Activated CD4-positive, alpha-beta T cell treated with anti-CD3 and anti-CD28 coated beads, Interleukin-2, amount 10 ng/mL, durations not matched to agents 24 days and 14 days (primary cell): ENCODE data around the gene SYNGAP1. TPM values are rescaled to one million over a fixed set of nuclear protein-coding genes. Genes with fewer than 3 reads are reported as not detected.
A peak's percentile ranks its signal among the peaks of the same experiment; 100 is the strongest.

Source experiments
- DNase-seq: peaks from one replicate; pipeline ENCODE4 v3.0.0; 2022
- H3K27ac Mint-ChIP-seq: one replicate; pipeline ENCODE4 v1.8.0; 2022; ENCODE audit warnings: mild to moderate bottlenecking, mixed read lengths
- H3K27me3 Mint-ChIP-seq: one replicate; pipeline ENCODE4 v1.8.0; 2022; ENCODE audit warnings: mixed read lengths
- H3K36me3 Mint-ChIP-seq: one replicate; pipeline ENCODE4 v1.8.0; 2022; ENCODE audit warnings: low read depth, mild to moderate bottlenecking, mixed read lengths
- H3K4me1 Mint-ChIP-seq: one replicate; pipeline ENCODE4 v1.8.0; 2021; ENCODE audit warnings: mixed read lengths
- H3K4me3 Mint-ChIP-seq: one replicate; pipeline ENCODE4 v1.8.0; 2022; ENCODE audit warnings: mild to moderate bottlenecking, moderate library complexity, mixed read lengths
- H3K9me3 Mint-ChIP-seq: one replicate; pipeline ENCODE4 v1.8.0; 2021; ENCODE audit warnings: mixed read lengths
- intact Hi-C: fragments of 100-400 bp; cut with micrococcal nuclease; formaldehyde crosslinking; loops from one replicate; pipeline ENCODE4 v1.15.1; 2023
- total RNA-seq: library from RNA; stranded (reverse); gene quantifications from 2 replicates; pipeline ENCODE4 v1.2.3, GENCODE V29; 2022

Gene SYNGAP1
- total RNA-seq, 1 donor from 2014 or later: 41.5 TPM

DNA sequence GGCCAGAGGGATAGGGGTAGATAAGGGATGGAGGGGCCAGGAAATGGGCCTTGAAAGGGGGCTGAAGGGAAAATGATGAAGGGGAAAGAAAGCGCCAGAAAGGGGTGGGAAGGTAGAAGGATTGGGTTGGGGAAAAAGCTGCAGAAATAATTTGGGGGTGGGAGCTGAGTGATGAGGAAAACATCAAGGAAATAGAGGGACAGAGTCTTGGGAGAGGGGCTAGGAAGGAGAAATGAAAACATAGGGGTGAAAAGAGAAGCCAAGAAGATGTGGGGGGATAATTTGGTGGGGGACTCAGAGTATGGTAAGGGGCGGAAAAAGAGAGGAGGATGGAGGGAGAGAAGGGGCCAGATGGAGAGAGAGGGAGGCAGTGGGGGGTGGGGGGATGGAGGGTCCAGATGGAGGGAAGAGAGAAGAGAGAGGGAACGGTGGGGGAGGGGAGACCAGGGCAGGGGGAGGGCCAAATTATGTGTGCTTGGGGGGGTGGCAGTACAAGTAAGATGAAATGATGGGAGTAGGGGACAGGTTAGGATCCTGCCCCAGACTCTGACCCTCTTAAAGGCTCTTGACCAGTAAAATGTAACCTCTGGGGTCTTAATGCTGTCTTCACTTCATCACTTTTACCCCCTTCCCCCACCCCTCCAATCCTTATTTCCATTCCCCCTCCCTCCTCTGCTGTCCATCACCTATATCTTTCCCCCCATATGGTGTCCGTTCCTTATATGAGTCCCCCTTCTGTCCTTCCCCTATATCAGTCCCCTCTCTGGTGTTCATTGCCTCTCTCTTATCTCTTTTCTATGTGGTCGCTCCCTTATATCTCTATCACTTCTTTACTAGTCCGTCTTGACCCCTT lies 852 bp downstream of the SYNGAP1 start:
- intact Hi-C loops: no loop called here
- peaks cover 74% of the 10 kb centered on the region for H3K4me1 Mint-ChIP-seq
- H3K27me3 Mint-ChIP-seq: peaks cover 1% of the 10 kb centered on the region
- peaks cover 36% of the 10 kb centered on the region for H3K36me3 Mint-ChIP-seq
- H3K4me3 Mint-ChIP-seq: peak overlapping the region; percentile 92
- DNase-seq: no peak
- H3K9me3 Mint-ChIP-seq: no peaks in the 10 kb centered on the region
- peak overlapping the region; percentile 10 for H3K27ac Mint-ChIP-seq

DNA sequence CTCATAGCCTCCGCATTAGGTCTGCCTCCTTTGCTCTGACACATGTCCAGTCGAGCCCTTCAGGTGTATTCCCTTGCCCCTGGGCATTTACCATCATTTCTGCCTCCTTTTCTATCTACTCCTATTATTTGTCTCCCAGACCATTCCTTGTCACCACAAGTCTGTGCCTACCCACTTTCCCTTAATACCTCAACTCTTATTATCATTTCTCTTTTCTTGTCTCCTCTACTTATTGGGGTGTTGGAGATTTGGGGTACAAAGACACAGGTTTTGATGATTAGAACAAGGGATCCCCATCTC lies 1.4 kb downstream of the SYNGAP1 start:
- DNase-seq: no peak
- Mint-ChIP-seq H3K9me3 (no peaks in the 10 kb centered on the region), H3K27ac (peak overlapping the region; percentile 10), H3K4me3 (peak overlapping the region; percentile 92), H3K4me1 (peaks cover 71% of the 10 kb centered on the region), H3K36me3 (peaks cover 30% of the 10 kb centered on the region), H3K27me3 (peaks cover 1% of the 10 kb centered on the region)
- intact Hi-C loops: no loop called here

DNA sequence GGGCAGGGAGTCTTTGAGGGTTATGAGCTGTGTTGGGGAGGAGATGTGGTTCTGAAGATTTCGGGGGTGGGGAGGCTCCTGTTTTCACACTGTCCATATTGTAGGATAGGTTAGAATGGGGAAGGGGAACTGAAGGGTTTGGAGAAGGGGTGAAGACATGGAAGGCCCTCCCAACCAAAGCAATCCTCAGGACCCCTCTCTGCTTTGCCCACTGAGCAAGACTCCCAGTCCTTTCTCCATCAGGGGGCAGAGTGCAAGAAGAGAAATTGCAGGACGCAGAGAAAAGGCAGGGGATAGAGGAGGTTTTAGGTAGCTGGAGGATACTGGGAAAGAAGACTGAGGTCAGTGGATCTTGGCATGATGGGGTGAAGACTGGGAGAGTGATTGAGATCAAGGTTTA lies 3.9 kb downstream of the SYNGAP1 start:
- Mint-ChIP-seq H3K27ac (peak overlapping the region; percentile 35), H3K4me3 (peak overlapping the region; percentile 92), H3K36me3 (peaks cover 29% of the 10 kb centered on the region), H3K9me3 (no peaks in the 10 kb centered on the region), H3K4me1 (peaks cover 70% of the 10 kb centered on the region), H3K27me3 (no peaks in the 10 kb centered on the region)
- no peak for DNase-seq
- intact Hi-C loops: no loop called here

DNA sequence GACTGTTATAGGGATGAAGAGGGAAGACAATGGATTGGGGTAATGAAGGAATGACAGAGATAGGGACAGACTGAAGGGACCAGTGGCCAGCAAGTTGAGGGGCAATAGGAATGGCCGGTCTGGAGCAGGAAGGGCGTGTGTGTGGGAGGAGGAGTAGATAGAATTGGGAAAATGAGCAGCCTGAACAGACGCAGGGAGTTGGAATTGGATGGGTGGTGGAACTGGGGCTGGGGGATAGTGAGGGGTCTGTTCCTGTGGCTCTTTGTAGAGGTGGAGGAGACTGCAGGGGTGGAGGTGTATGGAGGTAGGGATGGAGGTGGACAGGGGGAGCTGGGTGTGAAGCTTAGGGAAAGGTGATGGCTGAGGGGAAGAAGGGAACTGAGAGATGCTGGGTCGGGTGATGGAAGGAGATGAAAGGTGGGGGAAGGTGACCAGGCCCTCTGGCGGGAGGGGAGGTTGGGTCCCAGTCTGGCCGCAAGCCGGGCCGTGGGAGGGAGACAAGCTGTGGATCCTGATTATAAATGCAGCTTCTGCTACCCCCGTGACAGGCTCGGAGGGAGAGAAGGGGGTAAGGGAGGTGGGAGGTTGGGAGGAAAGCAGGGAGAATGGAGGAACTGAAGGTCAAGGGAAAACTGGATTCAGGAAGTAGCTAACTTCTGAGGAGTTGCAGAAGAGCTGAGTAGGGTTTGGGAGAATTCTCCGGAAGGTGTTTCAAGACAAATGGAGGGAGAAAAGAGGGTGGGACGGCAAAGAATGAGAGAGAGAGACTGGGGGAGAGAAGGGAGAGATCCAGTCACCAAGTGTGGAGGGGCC lies 5.2 kb downstream of the SYNGAP1 start:
- Mint-ChIP-seq H3K4me3 (peak overlapping the region; percentile 92), H3K4me1 (peaks cover 72% of the 10 kb centered on the region), H3K9me3 (no peaks in the 10 kb centered on the region), H3K27ac (peak overlapping the region; percentile 98), H3K27me3 (no peaks in the 10 kb centered on the region), H3K36me3 (peaks cover 29% of the 10 kb centered on the region)
- no peak for DNase-seq
- intact Hi-C loops: loop anchor here (1.0 to 5.0 kb wide), 2 partner anchors 34 to 128 kb away; partner anchors contain the start of genes KIFC1 and RGL2

DNA sequence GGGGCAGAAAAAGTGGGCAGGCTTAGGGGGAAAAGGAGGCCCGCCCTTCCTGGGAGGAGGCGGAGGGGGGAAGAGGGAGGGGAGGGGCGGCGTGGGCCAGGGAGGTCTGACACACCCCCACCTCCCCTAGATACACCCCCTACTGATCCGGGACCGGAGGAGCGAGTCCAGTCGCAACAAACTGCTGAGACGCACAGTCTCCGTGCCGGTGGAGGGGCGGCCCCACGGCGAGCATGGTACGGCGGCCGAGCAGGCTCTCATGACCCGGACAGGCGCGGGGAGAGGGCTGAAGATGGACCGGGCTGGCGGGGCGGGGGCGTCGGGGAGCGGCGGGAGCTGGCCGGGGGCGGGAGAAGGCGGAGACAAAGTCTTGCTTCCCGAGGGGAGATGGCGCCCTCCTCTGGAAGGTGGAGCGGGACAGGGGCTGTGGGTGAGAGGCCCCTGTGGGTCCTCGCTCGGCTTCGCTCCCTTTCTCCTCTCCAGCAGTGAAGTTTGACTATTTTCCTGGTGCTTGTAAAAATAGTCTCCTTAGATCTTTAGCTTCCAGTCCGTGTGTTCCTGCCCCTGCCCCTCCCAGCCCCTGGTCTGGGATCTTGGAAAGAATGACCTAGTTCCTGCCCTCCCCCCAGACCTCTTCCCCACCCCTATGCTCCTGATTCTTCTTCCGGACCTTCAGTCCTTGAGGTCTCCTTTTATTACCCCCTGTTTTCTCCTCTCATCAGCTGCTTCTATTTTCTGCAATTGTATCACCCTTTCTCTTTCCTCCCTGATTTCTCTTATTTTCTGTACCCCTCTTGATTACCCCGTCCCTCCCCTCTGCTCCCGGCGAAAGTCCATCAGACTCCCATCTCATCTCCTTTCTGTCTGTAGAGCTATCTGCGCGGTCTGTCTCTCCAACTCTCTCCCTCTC lies 6.1 kb downstream of the SYNGAP1 start:
- H3K4me3 Mint-ChIP-seq: peak overlapping the region; percentile 92
- H3K4me1 Mint-ChIP-seq: peaks cover 78% of the 10 kb centered on the region
- H3K36me3 Mint-ChIP-seq: peaks cover 29% of the 10 kb centered on the region
- intact Hi-C loops: loop anchor here (1.0 to 5.0 kb wide), 4 partner anchors 8 to 129 kb away; partner anchors contain the start of genes CUTA, KIFC1, PHF1 and RGL2
- H3K27me3 Mint-ChIP-seq: no peaks in the 10 kb centered on the region
- DNase-seq: peak; percentile 93
- H3K9me3 Mint-ChIP-seq: no peaks in the 10 kb centered on the region
- peak overlapping the region; percentile 98 for H3K27ac Mint-ChIP-seq

DNA sequence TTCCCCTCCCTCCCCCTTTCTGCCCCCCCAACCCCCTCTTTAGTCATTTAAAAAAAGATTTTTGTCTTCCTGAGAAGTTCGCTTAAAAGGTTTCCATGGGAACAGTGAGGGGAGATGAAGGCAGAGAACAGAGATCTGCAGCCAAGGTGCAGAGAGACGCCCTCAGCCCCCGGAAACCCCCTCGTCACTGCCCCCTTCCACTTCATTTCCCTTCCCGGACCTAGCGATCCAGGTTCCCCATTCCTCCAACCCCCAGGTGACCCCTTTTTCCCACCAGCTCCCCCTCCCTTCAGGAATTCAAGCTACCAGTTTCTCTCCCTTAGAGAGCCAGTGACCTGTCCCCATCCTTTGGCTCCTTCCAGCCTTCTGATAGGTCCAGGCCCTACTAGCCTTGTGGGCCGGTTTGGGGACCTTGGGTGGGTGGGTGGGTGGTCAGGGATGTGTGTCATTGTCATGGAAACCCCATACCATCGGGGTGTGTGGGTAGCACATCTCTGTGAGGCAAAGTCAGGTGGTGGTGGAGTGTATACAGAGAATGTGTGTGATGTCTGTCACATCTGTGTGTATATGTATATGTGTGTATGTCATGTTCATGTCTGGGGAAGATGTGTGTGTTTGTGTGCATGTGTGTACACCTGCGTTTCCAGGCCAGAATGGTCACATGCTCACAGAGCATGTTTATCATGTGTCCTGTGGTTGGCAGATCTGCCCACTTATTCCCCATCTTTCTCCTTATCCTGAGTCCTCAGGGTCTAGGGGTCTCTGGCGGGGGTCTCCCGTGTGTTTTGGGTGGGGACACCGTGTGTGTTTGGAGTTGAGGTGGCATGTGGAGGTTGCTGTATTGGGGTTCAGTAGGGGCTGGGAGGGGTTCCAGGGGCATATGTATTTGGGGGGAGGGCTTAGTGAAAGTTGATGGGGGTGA lies 7.0 kb downstream of the SYNGAP1 start:
- Mint-ChIP-seq H3K27me3 (no peaks in the 10 kb centered on the region), H3K9me3 (no peaks in the 10 kb centered on the region), H3K27ac (peak overlapping the region; percentile 98), H3K4me3 (peak overlapping the region; percentile 92), H3K4me1 (peaks cover 74% of the 10 kb centered on the region), H3K36me3 (peaks cover 29% of the 10 kb centered on the region)
- intact Hi-C loops: loop anchor here (1.0 to 5.0 kb wide), 3 partner anchors 9 to 130 kb away; partner anchors contain the start of genes CUTA, PHF1 and RGL2
- DNase-seq: peak; percentile 78

DNA sequence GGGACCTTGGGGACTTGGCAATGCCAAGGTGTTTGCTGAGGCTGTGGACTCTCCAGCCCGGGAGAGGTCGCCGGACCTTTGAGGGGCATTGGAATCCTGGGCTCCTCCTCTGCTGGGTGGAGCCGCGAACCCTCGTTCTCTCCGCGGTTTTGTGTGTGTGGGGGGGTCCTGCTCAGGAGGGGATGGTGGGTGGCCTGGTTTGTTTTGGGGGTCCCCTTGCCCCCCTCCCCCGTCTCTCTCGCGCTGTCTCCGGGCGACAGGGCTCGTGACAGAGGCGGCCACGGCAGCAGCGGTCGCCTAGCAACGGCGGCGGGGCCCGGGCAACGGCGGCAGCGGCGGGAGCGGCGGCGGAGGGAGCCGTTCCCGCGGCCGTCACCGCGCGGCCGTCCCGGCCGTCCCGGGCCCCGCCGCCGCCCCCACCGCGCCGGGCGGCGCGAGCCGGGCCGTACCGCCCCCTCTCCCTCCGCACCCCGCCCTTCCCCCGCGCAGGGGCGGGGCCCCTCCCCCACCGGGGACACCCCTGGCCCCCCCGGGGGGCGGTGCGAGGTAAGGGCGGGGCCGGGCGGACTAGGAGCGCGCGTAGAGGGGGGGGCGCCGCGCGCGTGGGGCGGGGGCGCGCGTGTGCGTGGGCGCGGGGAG lies 7.8 kb downstream of the SYNGAP1 start:
- no peaks in the 10 kb centered on the region for H3K9me3 Mint-ChIP-seq
- DNase-seq: peak; percentile 90
- H3K4me1 Mint-ChIP-seq: peaks cover 78% of the 10 kb centered on the region
- H3K4me3 Mint-ChIP-seq: peak overlapping the region; percentile 92
- H3K36me3 Mint-ChIP-seq: peaks cover 32% of the 10 kb centered on the region
- H3K27ac Mint-ChIP-seq: peak overlapping the region; percentile 98
- no peaks in the 10 kb centered on the region for H3K27me3 Mint-ChIP-seq
- intact Hi-C loops: loop anchor here (2.0 to 5.0 kb wide), 2 partner anchors 17 to 130 kb away; partner anchors contain the start of genes PHF1 and RGL2

DNA sequence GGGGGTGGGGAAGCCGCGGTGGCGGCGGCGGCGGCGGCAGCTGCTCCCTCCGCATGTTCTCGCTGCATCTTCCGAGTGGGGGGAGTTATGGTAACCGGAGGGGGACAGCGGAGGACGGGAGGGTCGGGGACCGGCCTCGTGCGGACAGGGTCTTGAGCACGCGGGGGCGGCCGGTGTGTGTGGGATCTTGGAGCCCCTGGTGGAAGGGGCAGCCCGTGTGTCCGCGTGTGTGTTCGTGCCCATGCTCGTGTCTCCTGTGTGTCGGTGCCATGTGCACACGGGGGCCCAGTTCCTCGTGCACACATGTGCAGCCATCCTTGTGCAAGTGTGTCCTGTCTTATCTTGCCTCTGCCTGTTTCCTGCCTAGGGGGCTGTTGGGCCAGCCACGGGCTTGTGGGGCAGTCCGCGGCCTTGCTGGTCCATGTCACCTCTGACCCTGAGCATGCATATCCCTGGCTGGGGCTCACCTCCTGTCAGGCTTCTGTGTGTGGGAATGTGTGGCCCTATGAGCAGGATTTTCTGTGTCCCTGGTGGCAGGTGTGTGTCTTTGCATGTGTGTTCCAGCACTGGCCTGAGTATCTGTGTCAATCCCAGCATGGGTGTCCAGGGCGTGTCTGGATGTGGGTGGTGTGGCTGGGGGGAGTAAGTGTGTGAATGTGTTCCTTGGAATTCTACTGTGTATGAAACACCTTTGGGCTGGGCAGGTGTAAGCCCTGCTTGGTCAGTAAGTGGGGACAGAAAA lies 8.5 kb downstream of the SYNGAP1 start:
- intact Hi-C loops: loop anchor here (5.0 kb wide), 1 partner anchor 131 kb away; the partner anchor contains the start of gene RGL2
- H3K4me3 Mint-ChIP-seq: peak overlapping the region; percentile 90
- peaks cover 32% of the 10 kb centered on the region for H3K36me3 Mint-ChIP-seq
- peak; percentile 81 for DNase-seq
- H3K27ac Mint-ChIP-seq: peak overlapping the region; percentile 92
- H3K4me1 Mint-ChIP-seq: peaks cover 77% of the 10 kb centered on the region
- no peaks in the 10 kb centered on the region for H3K9me3 Mint-ChIP-seq
- no peaks in the 10 kb centered on the region for H3K27me3 Mint-ChIP-seq

DNA sequence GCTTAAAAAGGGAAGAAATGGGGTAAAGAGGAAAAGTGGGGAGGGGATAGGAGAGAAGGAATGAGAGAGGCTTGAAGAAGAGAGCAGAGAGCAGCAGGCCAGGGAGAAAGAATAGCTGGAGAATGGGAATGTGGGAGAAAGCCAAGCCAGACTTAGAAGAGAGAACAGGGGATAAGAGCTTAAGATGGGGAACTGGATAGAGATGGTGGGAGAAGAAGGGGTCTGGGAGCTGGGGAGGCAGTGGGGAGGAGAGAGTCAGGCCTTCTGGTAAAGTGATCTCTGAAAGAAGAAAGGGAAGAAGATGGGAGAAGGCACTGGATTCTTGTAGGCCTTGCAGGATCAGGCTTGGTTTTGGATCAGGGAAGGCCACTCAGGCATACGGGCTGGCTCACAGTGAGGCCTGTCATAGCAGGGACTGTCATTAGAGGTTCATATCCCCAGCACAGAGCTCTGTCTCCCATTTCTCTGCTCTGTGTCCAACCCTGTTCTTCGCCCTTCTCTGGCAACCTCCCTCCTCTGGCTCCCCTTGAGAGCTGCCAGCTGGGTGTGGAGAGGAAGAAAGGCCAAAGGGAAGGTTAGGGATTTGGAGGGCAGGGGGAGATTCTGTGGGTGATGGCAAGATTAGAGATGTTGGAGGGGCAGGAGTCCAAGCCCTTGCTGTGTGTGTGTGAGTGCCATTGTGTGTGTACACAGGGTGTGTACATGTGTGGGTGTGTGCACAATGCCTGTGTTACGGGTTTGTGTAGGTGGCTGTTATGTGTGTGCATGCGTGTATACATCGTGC lies 9.3 kb downstream of the SYNGAP1 start:
- H3K4me3 Mint-ChIP-seq: peak overlapping the region; percentile 90
- intact Hi-C loops: loop anchor here (5.0 kb wide), 1 partner anchor 132 kb away; the partner anchor contains the start of gene RGL2
- H3K4me1 Mint-ChIP-seq: peaks cover 72% of the 10 kb centered on the region
- DNase-seq: peak; percentile 60
- no peaks in the 10 kb centered on the region for H3K27me3 Mint-ChIP-seq
- peaks cover 29% of the 10 kb centered on the region for H3K36me3 Mint-ChIP-seq
- no peaks in the 10 kb centered on the region for H3K9me3 Mint-ChIP-seq
- peak overlapping the region; percentile 92 for H3K27ac Mint-ChIP-seq

DNA sequence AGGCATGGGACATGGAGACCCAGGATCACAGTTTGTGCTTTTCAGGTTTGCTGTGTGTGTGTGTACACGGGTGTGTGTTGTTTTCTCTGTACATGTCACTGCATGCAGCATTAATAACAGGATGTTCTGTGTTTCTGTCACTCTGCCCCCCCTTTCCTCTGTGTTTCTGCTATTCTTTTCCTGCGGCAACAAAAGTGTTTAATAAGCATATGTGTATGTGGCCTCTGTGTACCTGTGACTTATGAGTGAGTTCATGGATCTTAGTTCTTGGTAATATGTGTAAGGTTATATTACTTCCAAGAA lies 9.8 kb downstream of the SYNGAP1 start:
- Mint-ChIP-seq H3K4me3 (peak overlapping the region; percentile 90), H3K27me3 (no peaks in the 10 kb centered on the region), H3K36me3 (peaks cover 25% of the 10 kb centered on the region), H3K4me1 (peaks cover 67% of the 10 kb centered on the region), H3K9me3 (no peaks in the 10 kb centered on the region), H3K27ac (peak overlapping the region; percentile 92)
- intact Hi-C loops: loop anchor here (1.0 to 5.0 kb wide), 2 partner anchors 25 to 132 kb away; partner anchors contain the start of genes RGL2 and ZBTB9
- DNase-seq: peak; percentile 74

DNA sequence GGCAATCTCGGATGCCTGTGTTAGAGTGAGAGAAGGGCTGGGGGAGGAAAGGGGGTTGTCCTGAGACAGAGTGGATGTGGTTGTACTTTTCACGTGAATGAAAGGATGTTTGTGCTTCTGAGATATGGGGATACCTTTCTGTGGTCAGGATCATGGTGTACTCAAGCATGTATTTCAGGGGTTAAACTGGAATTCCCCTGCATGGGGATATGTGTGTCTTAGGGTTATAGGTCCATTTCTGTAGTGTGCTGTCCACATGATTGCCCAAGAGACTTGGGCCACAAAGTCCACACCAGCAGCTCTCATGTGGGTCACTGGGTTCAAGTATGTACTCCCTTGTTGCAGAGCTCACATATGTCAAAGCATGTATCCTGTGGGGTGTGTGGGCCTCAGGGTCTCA lies 10.5 kb downstream of the SYNGAP1 start:
- DNase-seq: peak; percentile 74
- Mint-ChIP-seq H3K27me3 (no peaks in the 10 kb centered on the region), H3K4me1 (peaks cover 61% of the 10 kb centered on the region), H3K9me3 (no peaks in the 10 kb centered on the region), H3K36me3 (peaks cover 23% of the 10 kb centered on the region), H3K4me3 (peak overlapping the region; percentile 90), H3K27ac (peak overlapping the region; percentile 74)
- intact Hi-C loops: loop anchor here (1.0 kb wide), 1 partner anchor 24 kb away; the partner anchor contains the start of gene ZBTB9
